HEK293 (cell line): ENCODE measurements around the gene OXSM.

Source experiments
- CTCF ChIA-PET: fragments of 350-600 bp; formaldehyde crosslinking; extraction: SDS; loops from one replicate; lab custom pipeline; 2021; ENCODE audit warnings: antibody characterized with exemption; lab: Yijun Ruan, JAX
- POLR2A ChIA-PET: fragments of 300-600 bp; formaldehyde crosslinking; extraction: SDS; loops from one replicate; lab custom pipeline; 2020; ENCODE audit warnings: antibody characterized with exemption, inconsistent platforms; lab: Yijun Ruan, JAX
- H3K27ac ChIP-seq: fragments of 200-500 bp; sonication (Bioruptor generic); 2 replicates; pipeline ENCODE4 v1.5.1; 2014; ENCODE audit warnings: low read depth, low read length, control low read depth, inconsistent platforms; ENCODE audit errors: extremely low read depth
- H3K36me3 ChIP-seq, 2 experiments: fragments of 200-500 bp in 1 of 2; sonication (Bioruptor generic) in 1 of 2; 1 replicate in 1 of 2; 2 replicates in 1 of 2; pipeline ENCODE4 v1.5.1; 2014 to 2017; ENCODE audit warnings: inconsistent platforms in 2 of 2, low read length in 2 of 2; ENCODE audit not compliant: control insufficient read depth in 2 of 2, insufficient read depth in 1 of 2
- H3K4me1 ChIP-seq: fragments of 200-500 bp; sonication (Bioruptor generic); 2 replicates; pipeline ENCODE4 v1.5.1; 2014; ENCODE audit warnings: mild to moderate bottlenecking, low read length, inconsistent platforms; ENCODE audit not compliant: control insufficient read depth, insufficient read depth
- H3K4me3 ChIP-seq: 2 replicates; pipeline ENCODE4 v1.5.1; 2011; ENCODE audit warnings: low read depth, mild to moderate bottlenecking, control low read depth, low read length, moderate library complexity
- H3K9me3 ChIP-seq: fragments of 200-500 bp; sonication (Bioruptor generic); 2 replicates; pipeline ENCODE4 v1.5.1; 2014; ENCODE audit warnings: low read depth, low read length, inconsistent platforms; ENCODE audit not compliant: control insufficient read depth, insufficient read depth
- AEBP2 ChIP-seq: fragments of 450-650 bp; formaldehyde crosslinking; IDR thresholded peaks from 2 replicates; pipeline ENCODE4 v1.5.1; 2016; ENCODE audit warnings: missing biosample characterization, missing genetic modification characterization, borderline replicate concordance
- CTCF ChIP-seq: fragments of 450-650 bp; formaldehyde crosslinking; IDR thresholded peaks from 2 replicates; pipeline ENCODE4 v1.5.1; 2016; ENCODE audit warnings: missing biosample characterization, missing genetic modification characterization
- KLF16 ChIP-seq: fragments of 450-650 bp; formaldehyde crosslinking; IDR thresholded peaks from 2 replicates; pipeline ENCODE4 v1.5.1; 2017; ENCODE audit warnings: missing biosample characterization, missing genetic modification characterization
- KLF7 ChIP-seq: fragments of 450-650 bp; formaldehyde crosslinking; IDR thresholded peaks from 2 replicates; pipeline ENCODE4 v1.5.1; 2016; ENCODE audit warnings: missing biosample characterization, missing genetic modification characterization, borderline replicate concordance
- SETDB1 ChIP-seq: IDR thresholded peaks from one replicate; pipeline ENCODE4 v1.6.1; 2017; ENCODE audit warnings: mild to moderate bottlenecking, low read length, moderate library complexity, mixed read lengths; ENCODE audit not compliant: insufficient read length
- WT1 ChIP-seq: fragments of 450-650 bp; formaldehyde crosslinking; IDR thresholded peaks from 2 replicates; pipeline ENCODE4 v1.5.1; 2016; ENCODE audit warnings: missing biosample characterization, missing genetic modification characterization
- ZFP69B ChIP-seq: fragments of 450-650 bp; formaldehyde crosslinking; IDR thresholded peaks from 2 replicates; pipeline ENCODE4 v1.5.1; 2016; ENCODE audit warnings: missing biosample characterization, missing genetic modification characterization
- ZNF16 ChIP-seq: fragments of 450-650 bp; formaldehyde crosslinking; IDR thresholded peaks from 2 replicates; pipeline ENCODE4 v1.5.1; 2016; ENCODE audit warnings: low read depth, missing biosample characterization, missing genetic modification characterization
- ZNF214 ChIP-seq: fragments of 450-650 bp; formaldehyde crosslinking; IDR thresholded peaks from 2 replicates; pipeline ENCODE4 v1.5.1; 2017; ENCODE audit warnings: missing biosample characterization, mild to moderate bottlenecking, missing genetic modification characterization, borderline replicate concordance
- ZNF221 ChIP-seq: fragments of 450-650 bp; formaldehyde crosslinking; IDR thresholded peaks from 2 replicates; pipeline ENCODE4 v1.5.1; 2017; ENCODE audit warnings: missing biosample characterization, missing genetic modification characterization, borderline replicate concordance
- ZNF354C ChIP-seq: fragments of 450-650 bp; formaldehyde crosslinking; IDR thresholded peaks from 2 replicates; pipeline ENCODE4 v1.5.1; 2016; ENCODE audit warnings: missing biosample characterization, missing genetic modification characterization, low read depth, borderline replicate concordance
- ZNF416 ChIP-seq: fragments of 450-650 bp; formaldehyde crosslinking; IDR thresholded peaks from 2 replicates; pipeline ENCODE4 v1.5.1; 2016; ENCODE audit warnings: missing biosample characterization, missing genetic modification characterization
- ZNF518A ChIP-seq: fragments of 450-650 bp; formaldehyde crosslinking; conservative IDR thresholded peaks from 2 replicates; pipeline ENCODE4 v1.5.1; 2016; ENCODE audit warnings: low read depth, missing biosample characterization, missing genetic modification characterization
- ZNF610 ChIP-seq: fragments of 450-650 bp; formaldehyde crosslinking; IDR thresholded peaks from 2 replicates; pipeline ENCODE4 v1.5.1; 2016; ENCODE audit warnings: missing biosample characterization, missing genetic modification characterization, borderline replicate concordance
- ZNF677 ChIP-seq: fragments of 450-650 bp; IDR thresholded peaks from 2 replicates; pipeline ENCODE4 v1.5.0; 2018; ENCODE audit warnings: missing biosample characterization, mild to moderate bottlenecking, missing genetic modification characterization, moderate library complexity
- ZNF692 ChIP-seq: fragments of 450-650 bp; formaldehyde crosslinking; IDR thresholded peaks from 2 replicates; pipeline ENCODE4 v1.5.1; 2016; ENCODE audit warnings: missing biosample characterization, missing genetic modification characterization
- ZSCAN16 ChIP-seq: fragments of 450-650 bp; formaldehyde crosslinking; IDR thresholded peaks from 2 replicates; pipeline ENCODE4 v1.5.1; 2016; ENCODE audit warnings: missing biosample characterization, missing genetic modification characterization
- ZSCAN30 ChIP-seq: fragments of 450-650 bp; IDR thresholded peaks from 2 replicates; pipeline ENCODE4 v1.5.1; 2018; ENCODE audit warnings: missing biosample characterization, mild to moderate bottlenecking, missing genetic modification characterization, moderate library complexity
- TF ChIP-seq, protein P1 (sequence below): fragments of 450-650 bp; formaldehyde crosslinking; IDR thresholded peaks from 2 replicates; pipeline ENCODE4 v1.5.1; 2016; ENCODE audit warnings: missing biosample characterization, missing genetic modification characterization

The OXSM gene

DNA sequence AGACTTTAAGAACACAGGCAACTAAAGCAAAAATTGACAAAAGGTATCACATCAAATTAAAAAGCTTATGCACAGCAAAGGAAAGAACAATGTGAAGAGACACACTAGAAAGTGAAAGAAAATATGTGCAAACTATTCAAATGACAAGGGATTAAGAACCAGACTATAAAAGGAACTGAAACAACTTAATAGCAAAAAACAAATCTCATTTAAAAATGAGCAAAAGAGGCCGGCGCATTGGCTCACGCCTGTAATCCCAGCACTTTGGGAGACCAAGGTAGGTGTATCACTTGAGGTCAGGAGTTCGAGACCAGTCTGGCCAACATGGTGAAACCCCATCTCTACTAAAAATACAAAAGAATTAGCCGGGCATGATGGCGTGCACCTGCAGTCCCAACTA lies 21.0 kb upstream of the OXSM start (continued):
- TF ChIP-seq ZNF518A (tag by site-specific recombination) = no peak
- no peak for TF ChIP-seq ZSCAN30
- TF ChIP-seq KLF7 (tag by site-specific recombination) = no peak
- no peak for TF ChIP-seq ZNF692 (tag by site-specific recombination)

DNA sequence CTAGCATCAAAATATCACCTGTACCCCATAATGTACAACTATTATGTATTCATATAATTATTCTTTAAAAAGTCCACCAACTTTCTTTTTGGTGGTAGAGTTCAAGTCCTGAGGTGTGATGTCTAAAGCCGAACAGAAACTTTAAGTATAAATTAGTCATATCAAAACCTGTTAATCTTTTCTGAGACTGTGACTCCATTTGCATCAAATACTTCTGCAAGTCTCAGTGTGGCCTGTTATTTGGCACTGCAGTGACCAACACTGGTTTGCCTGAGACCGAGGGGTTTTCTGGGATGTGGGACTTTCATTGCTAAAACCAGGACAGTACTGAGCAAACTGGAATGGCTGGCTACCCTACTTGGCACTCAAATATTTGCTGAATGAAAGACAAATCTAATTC lies 14.0 kb upstream of the OXSM start:
- ChIA-PET CTCF (no interaction called here), POLR2A (no interaction called here)
- Histone ChIP-seq H3K4me3 (no peak overlapping the region), H3K4me1 (no peaks in the 10 kb centered on the region), H3K27ac (no peak overlapping the region), H3K36me3 (peaks cover 0 to 45% of the 10 kb centered on the region in 2 experiments; a peak in 2 of 3 replicates), H3K9me3 (no peaks in the 10 kb centered on the region)
- no peak for TF ChIP-seq ZNF610
- no peak for TF ChIP-seq ZSCAN16 (tag by site-specific recombination)
- no peak for TF ChIP-seq ZNF416 (tag by site-specific recombination)
- TF ChIP-seq ZNF16 (tag by site-specific recombination) = no peak
- no peak for TF ChIP-seq ZNF354C (tag by site-specific recombination)
- TF ChIP-seq ZFP69B (tag by site-specific recombination) = no peak
- TF ChIP-seq, protein P1, sequence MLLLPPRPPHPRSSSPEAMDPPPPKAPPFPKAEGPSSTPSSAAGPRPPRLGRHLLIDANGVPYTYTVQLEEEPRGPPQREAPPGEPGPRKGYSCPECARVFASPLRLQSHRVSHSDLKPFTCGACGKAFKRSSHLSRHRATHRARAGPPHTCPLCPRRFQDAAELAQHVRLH (tag by site-specific recombination) = no peak
- TF ChIP-seq WT1 (tag by site-specific recombination) = no peak
- TF ChIP-seq ZNF221 = no peak
- no peak for TF ChIP-seq SETDB1
- no peak for TF ChIP-seq KLF16 (tag by site-specific recombination)
- TF ChIP-seq AEBP2 = no peak
- no peak for TF ChIP-seq ZNF677
- TF ChIP-seq ZNF214 (tag by site-specific recombination) = no peak
- TF ChIP-seq CTCF = no peak
